ENCODE results near the gene BCAR3. TPM values are rescaled to one million over a fixed set of nuclear protein-coding genes. Genes with fewer than 3 reads are reported as not detected.

The BCAR3 gene
- total and polyA plus RNA-seq, 2 of the 4 experiments (the other 2 are of a cell fraction), result 41.4 to 46.4 TPM

DNA sequence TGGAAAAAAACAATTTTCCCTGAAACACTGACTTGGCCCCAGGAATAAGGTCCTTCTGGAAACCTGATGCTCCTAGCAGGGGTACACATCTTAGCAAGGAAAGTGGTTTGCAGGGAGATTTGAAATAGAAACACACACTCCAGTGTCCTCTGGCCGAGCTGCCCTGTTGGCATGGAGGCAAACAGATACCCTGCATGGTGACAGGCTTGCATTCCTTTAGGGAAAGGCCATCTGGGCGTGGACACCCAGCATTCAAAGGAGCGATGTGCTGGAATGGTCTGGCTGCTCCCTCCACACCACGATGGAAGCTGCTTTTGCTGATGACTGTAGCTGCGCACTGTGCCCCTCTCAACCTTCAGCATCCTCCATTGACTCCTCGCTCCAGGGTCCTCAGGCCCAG lies 41.5 kb upstream of the BCAR3 start:
- H3K4ac ChIP-seq (ENCODE audit: low read depth, low read length), result peak overlapping the region; percentile 13
- peaks cover 19% of the 10 kb centered on the region for H3K9me1 ChIP-seq (ENCODE audit: insufficient read depth, low read length)
- no peak overlapping the region for H2AK5ac ChIP-seq (ENCODE audit: low read depth, low read length)
- CTCF ChIA-PET, result interaction anchor here (0.5 kb wide), 1 partner anchor 50 kb away, joined by 3 read pairs; no protein-coding TSS in a partner anchor
- intact Hi-C loops (cut with micrococcal nuclease), result no loop called here
- H3K9me3 ChIP-seq (ENCODE audit: control insufficient read depth, insufficient read depth, low read length), result no peaks in the 10 kb centered on the region
- no peak overlapping the region for H3K18ac ChIP-seq (ENCODE audit: low read depth, low read length)
- H2BK15ac ChIP-seq (ENCODE audit: low read depth, low read length), result peak overlapping the region; percentile 23; the same call in 1 of the 3 replicates
- dilution Hi-C loops (cut with HindIII; ENCODE audit: low sequenced_read_pairs, unreplicated experiment), result no loop called here
- ATAC-seq (ENCODE audit: low read depth) (peak; percentile 54), DNase-seq (no peak)
- H3K27me3 ChIP-seq (ENCODE audit: control insufficient read depth, insufficient read depth, low read length), result no peaks in the 10 kb centered on the region
- H2AK9ac ChIP-seq (replicated peaks; ENCODE audit: low read depth, low read length, poor library complexity), result no peak overlapping the region
- no peak overlapping the region for H4K5ac ChIP-seq (ENCODE audit: low read depth, low read length)
- H3K79me1 ChIP-seq (ENCODE audit: low read depth in 1 of 2, low read length in 2 of 2), result no peaks in the 10 kb centered on the region
- no peaks in the 10 kb centered on the region for H4K20me1 ChIP-seq (ENCODE audit: insufficient read depth, low read length)
- H3K4me3 ChIP-seq (ENCODE audit: insufficient read depth, low read depth, low read length), result no peak overlapping the region
- 0 out of 2 replicates have a peak overlapping the region, but pooled peaks have one; percentile 10 for H3K9ac ChIP-seq (ENCODE audit: low read depth, low read length)
- no peak overlapping the region for H3K4me2 ChIP-seq (ENCODE audit: low read depth, low read length)
- H3K27ac ChIP-seq (ENCODE audit: insufficient read depth, low read length), result no peak overlapping the region
- peak overlapping the region; percentile 31; the same call in 1 of the 2 replicates for H4K91ac ChIP-seq (ENCODE audit: insufficient read depth, low read depth, low read length)
- no peak overlapping the region for H2BK5ac ChIP-seq (ENCODE audit: low read depth, low read length, poor library complexity, severe bottlenecking)
- peak overlapping the region; percentile 2 for H2BK120ac ChIP-seq (ENCODE audit: low read depth, low read length)
- H3K23ac ChIP-seq (ENCODE audit: low read depth, low read length), result 0 out of 2 replicates have a peak overlapping the region, but pooled peaks have one; percentile 18
- BruUV-seq (replicated peaks), result no TSS peak
- H4K8ac ChIP-seq (ENCODE audit: low read depth in 2 of 2, low read length in 2 of 2), result peak overlapping the region in 1 of 2 experiments; percentile 45; a peak in 1 of 4 replicates
- H2AFZ ChIP-seq (replicated peaks; ENCODE audit: low read length, poor library complexity), result peak overlapping the region; percentile 56
- WGBS, 2 experiments (ENCODE audit: extremely low coverage in 2 of 2, insufficient read length in 1 of 2), result 94% methylated on average over 2 of the region's 6 CpGs; no CpG with 5 or more reads in 1 of the 2 experiments
- peak overlapping the region; percentile 0; the same call in 1 of the 2 replicates for H2BK20ac ChIP-seq (ENCODE audit: low read depth, low read length)
- TF ChIP-seq MAFK (IDR thresholded peaks at IDR 0.05; ENCODE audit: low read depth, low read length) (no peak), CHD1 (IDR thresholded peaks at IDR 0.05; ENCODE audit: low read depth, low read length) (no peak), RFX5 (IDR thresholded peaks at IDR 0.05; ENCODE audit: low read depth, low read length) (no peak), BHLHE40 (IDR thresholded peaks at IDR 0.05; ENCODE audit: low read depth, low read length) (no peak), POLR2A (IDR thresholded peaks at IDR 0.05; ENCODE audit: low read depth, low read length) (no peak), FOS (IDR thresholded peaks at IDR 0.05; ENCODE audit: low read depth, low read length) (no peak), SMC3 (IDR thresholded peaks at IDR 0.05; ENCODE audit: low read depth, low read length) (no peak), RAD21 (IDR thresholded peaks at IDR 0.05; ENCODE audit: low read length) (no peak), MAZ (IDR thresholded peaks at IDR 0.05; ENCODE audit: borderline replicate concordance, low read depth, low read length) (no peak), NFE2L2 (IDR thresholded peaks at IDR 0.05; ENCODE audit: low read depth, low read length) (no peak), MXI1 (IDR thresholded peaks at IDR 0.05; ENCODE audit: borderline replicate concordance, low read depth, low read length) (no peak), RCOR1 (IDR thresholded peaks at IDR 0.05; ENCODE audit: insufficient replicate concordance, low read length) (no peak), CEBPB (IDR thresholded peaks at IDR 0.05; ENCODE audit: low read depth, low read length) (no peak)
- TF ChIP-seq, protein P1, sequence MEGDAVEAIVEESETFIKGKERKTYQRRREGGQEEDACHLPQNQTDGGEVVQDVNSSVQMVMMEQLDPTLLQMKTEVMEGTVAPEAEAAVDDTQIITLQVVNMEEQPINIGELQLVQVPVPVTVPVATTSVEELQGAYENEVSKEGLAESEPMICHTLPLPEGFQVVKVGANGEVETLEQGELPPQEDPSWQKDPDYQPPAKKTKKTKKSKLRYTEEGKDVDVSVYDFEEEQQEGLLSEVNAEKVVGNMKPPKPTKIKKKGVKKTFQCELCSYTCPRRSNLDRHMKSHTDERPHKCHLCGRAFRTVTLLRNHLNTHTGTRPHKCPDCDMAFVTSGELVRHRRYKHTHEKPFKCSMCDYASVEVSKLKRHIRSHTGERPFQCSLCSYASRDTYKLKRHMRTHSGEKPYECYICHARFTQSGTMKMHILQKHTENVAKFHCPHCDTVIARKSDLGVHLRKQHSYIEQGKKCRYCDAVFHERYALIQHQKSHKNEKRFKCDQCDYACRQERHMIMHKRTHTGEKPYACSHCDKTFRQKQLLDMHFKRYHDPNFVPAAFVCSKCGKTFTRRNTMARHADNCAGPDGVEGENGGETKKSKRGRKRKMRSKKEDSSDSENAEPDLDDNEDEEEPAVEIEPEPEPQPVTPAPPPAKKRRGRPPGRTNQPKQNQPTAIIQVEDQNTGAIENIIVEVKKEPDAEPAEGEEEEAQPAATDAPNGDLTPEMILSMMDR (conservative IDR thresholded peaks at IDR 0.05; ENCODE audit: low read depth, low read length), result no peak
- TF ChIP-seq, protein P2, sequence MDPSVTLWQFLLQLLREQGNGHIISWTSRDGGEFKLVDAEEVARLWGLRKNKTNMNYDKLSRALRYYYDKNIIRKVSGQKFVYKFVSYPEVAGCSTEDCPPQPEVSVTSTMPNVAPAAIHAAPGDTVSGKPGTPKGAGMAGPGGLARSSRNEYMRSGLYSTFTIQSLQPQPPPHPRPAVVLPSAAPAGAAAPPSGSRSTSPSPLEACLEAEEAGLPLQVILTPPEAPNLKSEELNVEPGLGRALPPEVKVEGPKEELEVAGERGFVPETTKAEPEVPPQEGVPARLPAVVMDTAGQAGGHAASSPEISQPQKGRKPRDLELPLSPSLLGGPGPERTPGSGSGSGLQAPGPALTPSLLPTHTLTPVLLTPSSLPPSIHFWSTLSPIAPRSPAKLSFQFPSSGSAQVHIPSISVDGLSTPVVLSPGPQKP (IDR thresholded peaks at IDR 0.05; ENCODE audit: borderline replicate concordance, low read depth, low read length), result no peak
- TF ChIP-seq, protein P3, sequence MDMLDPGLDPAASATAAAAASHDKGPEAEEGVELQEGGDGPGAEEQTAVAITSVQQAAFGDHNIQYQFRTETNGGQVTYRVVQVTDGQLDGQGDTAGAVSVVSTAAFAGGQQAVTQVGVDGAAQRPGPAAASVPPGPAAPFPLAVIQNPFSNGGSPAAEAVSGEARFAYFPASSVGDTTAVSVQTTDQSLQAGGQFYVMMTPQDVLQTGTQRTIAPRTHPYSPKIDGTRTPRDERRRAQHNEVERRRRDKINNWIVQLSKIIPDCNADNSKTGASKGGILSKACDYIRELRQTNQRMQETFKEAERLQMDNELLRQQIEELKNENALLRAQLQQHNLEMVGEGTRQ (IDR thresholded peaks at IDR 0.05; ENCODE audit: low read depth, low read length), result no peak
- in situ Hi-C loops (cut with MboI; ENCODE audit: low sequenced_read_pairs), result no loop called here
- H3K36me3 ChIP-seq (ENCODE audit: control insufficient read depth, insufficient read depth, low read length), result no peaks in the 10 kb centered on the region
- H3K14ac ChIP-seq (replicated peaks; ENCODE audit: low read depth, low read length), result peak overlapping the region; percentile 10; the same call in 1 of the 2 replicates
- H3K4me1 ChIP-seq (ENCODE audit: control insufficient read depth, insufficient read depth, low read length), result peaks cover 7% of the 10 kb centered on the region
- H3K56ac ChIP-seq (ENCODE audit: extremely low read depth, insufficient read depth, low read length), result no peak overlapping the region
- POLR2A ChIA-PET (ENCODE audit: unreplicated experiment), result no interaction called here

Data from IMR-90 (cell line).